Stomach (tissue), 9 donors: Measurements from ENCODE around the gene CAPRIN1. TPM values are rescaled to one million over a fixed set of nuclear protein-coding genes. Genes with fewer than 3 reads are reported as not detected.
A peak's percentile ranks its signal among the peaks of the same experiment; 100 is the strongest.

Source experiments
- DNase-seq, 2 donors: peaks; one replicate each; pipeline versions ENCODE4 v3.0.0 to v3.0.0-alpha.2; 2013 to 2019
- H3K27ac ChIP-seq, 5 donors: fragments of 200-600 bp in 4 of 5; sonication (generic) in 4 of 5; one replicate each; pipeline ENCODE4 v1.5.1; 2013 to 2019; ENCODE audit warnings: mild to moderate bottlenecking in 1 of 5, moderate library complexity in 1 of 5
- H3K27me3 ChIP-seq, 3 donors: fragments of 200-600 bp; sonication (generic); one replicate each; pipeline ENCODE4 v1.5.1; 2017 to 2019; ENCODE audit warnings: mixed run types in 1 of 3
- H3K36me3 ChIP-seq, 4 donors: fragments of 200-600 bp; sonication (generic); 1 replicate in 3 of 4; 2 replicates in 1 of 4; pipeline ENCODE4 v1.5.1; 2016 to 2019
- H3K4me1 ChIP-seq, 4 donors: fragments of 200-600 bp; sonication (generic); one replicate each; pipeline ENCODE4 v1.5.1; 2016 to 2019
- H3K4me3 ChIP-seq, 4 donors: fragments of 200-600 bp; sonication (generic) in 3 of 4; one replicate each; pipeline ENCODE4 v1.5.1; 2016 to 2019; ENCODE audit warnings: mild to moderate bottlenecking in 1 of 4
- H3K9me3 ChIP-seq, 4 donors: fragments of 200-600 bp; sonication (generic); one replicate each; pipeline ENCODE4 v1.5.1; 2016 to 2019
- CTCF ChIP-seq, 7 experiments: fragments of 450-650 bp in 4 of 7; fragments of 200-600 bp in 3 of 7; sonication (generic) in 3 of 7; IDR thresholded peaks; one replicate each; pipeline ENCODE4 v1.5.1; 2016 to 2019; ENCODE audit warnings: antibody characterized with exemption in 7 of 7, control low read depth in 2 of 7, mild to moderate bottlenecking in 1 of 7
- EP300 ChIP-seq: sonication (generic); formaldehyde crosslinking; IDR thresholded peaks from one replicate; pipeline ENCODE4 v1.6.1; 2017; ENCODE audit warnings: antibody characterized with exemption
- POLR2A ChIP-seq, 4 donors: fragments of 450-650 bp; IDR thresholded peaks; one replicate each; pipeline ENCODE4 v1.6.1; 2016; ENCODE audit warnings: antibody characterized with exemption in 4 of 4, control low read depth in 2 of 4, mild to moderate bottlenecking in 1 of 4, moderate library complexity in 1 of 4
- POLR2AphosphoS5 ChIP-seq, 3 donors: sonication (generic); formaldehyde crosslinking; IDR thresholded peaks; one replicate each; pipeline ENCODE4 v1.6.1; 2016; ENCODE audit warnings: antibody characterized with exemption in 3 of 3
- WGBS, 5 donors: extraction: QIAGEN DNeasy Blood & Tissue Kit in 3 of 5; methylation state at CpG; one replicate each; pipeline versions ENCODE4 v1.1.5 to v1.1.7; 2013 to 2018; 5-methylcytosine and 5-hydroxymethylcytosine counted together
- intact Hi-C: fragments of 100-400 bp; cut with DNase I; formaldehyde crosslinking; loops from one replicate; pipeline ENCODE4 v1.15.1; 2023; ENCODE audit warnings: low total_unique reads
- polyA plus RNA-seq, 3 donors: library from polyadenylated mRNA; stranded (reverse); fragments of 200-250 nt; gene quantifications; one replicate each; pipeline ENCODE4 v1.2.3, GENCODE V29; 2013
- total RNA-seq, 5 donors: library from RNA; depleted of rRNA; stranded (reverse); fragments of >200 nt; gene quantifications; one replicate each; pipeline versions ENCODE4 v1.1.0 to v1.2.3, GENCODE V29; 2014 to 2016
- donor health status: healthy with polysubstance abuse.
- donor health status: Bipolar disorder and iron deficiency.
- donor health status: healthy.

Gene CAPRIN1
- total and polyA plus RNA-seq, 8 donors: 57.2 to 290 (median 101) TPM

- WGBS, 5 donors: 0 to 1% (median 0%) methylated on average over 54 to 55 of the region's 55 CpGs
- peak; percentile 98 to 99 for DNase-seq
- H3K36me3 ChIP-seq: peaks cover 11 to 53% (median 43%) of the 10 kb centered on the region in 4 donors
- peak within 1 kb of the TSS; percentile 79 to 100 (median 88) for H3K4me3 ChIP-seq
- intact Hi-C loops: no loop called here
- H3K9me3 ChIP-seq: no peaks in the 10 kb centered on the region
- H3K27ac ChIP-seq: peak within 1 kb of the TSS; percentile 89 to 94 (median 92)
- TF ChIP-seq EP300 (no peak), POLR2A (IDR thresholded peaks at IDR 0.05) (peak in 2 of 4 donors; percentile 66 to 71), POLR2AphosphoS5 (IDR thresholded peaks at IDR 0.05) (peak; percentile 96 to 100 (median 97)), CTCF (IDR thresholded peaks at IDR 0.05) (peak in 1 of 7 experiments; percentile 45)
- H3K27me3 ChIP-seq: no peaks in the 10 kb centered on the region
- H3K4me1 ChIP-seq: peaks cover 10 to 30% (median 28%) of the 10 kb centered on the region in 4 donors
These were observed 53.8 kb downstream of the CAPRIN1 start, which contains the start of gene NAT10 for GRCh38 chr11:34105079-34105956. Gene NAT10 (plus strand): TSS chr11:34105629. CDS start chr11:34108226, 2,597 bp downstream.

- WGBS, 5 donors: 0 to 2% (median 1%) methylated on average over 17 of the region's 17 CpGs
- peak overlapping the region; percentile 89 to 94 (median 92) for H3K27ac ChIP-seq
- H3K9me3 ChIP-seq: no peaks in the 10 kb centered on the region
- TF ChIP-seq POLR2A (IDR thresholded peaks at IDR 0.05): no peak
- TF ChIP-seq POLR2AphosphoS5 (IDR thresholded peaks at IDR 0.05): no peak
- no peak for TF ChIP-seq EP300
- TF ChIP-seq CTCF (IDR thresholded peaks at IDR 0.05): no peak
- H3K36me3 ChIP-seq: peaks cover 15 to 53% (median 43%) of the 10 kb centered on the region in 4 donors
- peak overlapping the region; percentile 79 to 100 (median 88) for H3K4me3 ChIP-seq
- H3K27me3 ChIP-seq: no peaks in the 10 kb centered on the region
- DNase-seq: no peak
- intact Hi-C loops: no loop called here
- peaks cover 10 to 30% (median 28%) of the 10 kb centered on the region in 4 donors for H3K4me1 ChIP-seq
These were observed 54.5 kb downstream of the CAPRIN1 start for GRCh38 chr11:34105957-34106504.

- TF ChIP-seq POLR2A (IDR thresholded peaks at IDR 0.05): no peak
- no peak for TF ChIP-seq EP300
- no peak for TF ChIP-seq POLR2AphosphoS5 (IDR thresholded peaks at IDR 0.05)
- no peak for TF ChIP-seq CTCF (IDR thresholded peaks at IDR 0.05)
- Histone ChIP-seq H3K36me3 (peaks cover 64 to 93% (median 89%) of the 10 kb centered on the region in 4 donors), H3K9me3 (no peaks in the 10 kb centered on the region), H3K4me3 (no peak overlapping the region), H3K4me1 (peaks cover 3 to 12% (median 10%) of the 10 kb centered on the region in 4 donors), H3K27ac (no peak overlapping the region), H3K27me3 (no peaks in the 10 kb centered on the region)
- intact Hi-C loops: no loop called here
- DNase-seq: no peak
- WGBS, 5 donors: 88 to 99% (median 94%) methylated on average over 6 of the region's 6 CpGs
These were observed 60.3 kb downstream of the CAPRIN1 start for GRCh38 chr11:34111722-34112270.

GRCh38 chr11:34114014-34114413 is 62.5 kb downstream of the CAPRIN1 start:
- DNase-seq: no peak
- no peak overlapping the region for H3K27ac ChIP-seq
- H3K36me3 ChIP-seq: peaks cover 76 to 100% (median 100%) of the 10 kb centered on the region in 4 donors
- intact Hi-C loops: no loop called here
- 79 to 100% (median 97%) methylated on average over 2 of the region's 2 CpGs for WGBS, 5 donors
- H3K4me1 ChIP-seq: no peaks in the 10 kb centered on the region
- H3K4me3 ChIP-seq: no peak overlapping the region
- H3K27me3 ChIP-seq: no peaks in the 10 kb centered on the region
- H3K9me3 ChIP-seq: no peaks in the 10 kb centered on the region
- TF ChIP-seq POLR2AphosphoS5 (IDR thresholded peaks at IDR 0.05): no peak
- TF ChIP-seq CTCF (IDR thresholded peaks at IDR 0.05): no peak
- TF ChIP-seq EP300: no peak
- no peak for TF ChIP-seq POLR2A (IDR thresholded peaks at IDR 0.05)
